Kidney epithelial cell (primary cell): ENCODE results near the gene NEDD9. TPM values are rescaled to one million over a fixed set of nuclear protein-coding genes. Genes with fewer than 3 reads are reported as not detected.

Experiments used
- DNase-seq: peaks from one replicate; pipeline ENCODE4 v3.0.0-alpha.2; 2010; ENCODE audit warnings: low read depth
- H3K27me3 ChIP-seq: 2 replicates; pipeline ENCODE4 v1.6.0; 2011; ENCODE audit warnings: low read length; ENCODE audit not compliant: control insufficient read depth, insufficient read depth
- H3K36me3 ChIP-seq: 2 replicates; pipeline ENCODE4 v1.5.1; 2011; ENCODE audit warnings: low read length; ENCODE audit not compliant: control insufficient read depth, insufficient read depth
- H3K4me3 ChIP-seq: 2 replicates; pipeline ENCODE4 v1.5.1; 2011; ENCODE audit warnings: low read depth, mild to moderate bottlenecking, control low read depth, low read length
- total RNA-seq: library from RNA; depleted of rRNA; stranded (reverse); fragments of >200 nt; gene quantifications from 2 replicates; pipeline ENCODE4 v1.2.3, GENCODE V29; 2015
- TF ChIP-seq, protein P1 (sequence below): IDR thresholded peaks from 2 replicates; pipeline ENCODE4 v1.5.1; 2011; ENCODE audit warnings: mild to moderate bottlenecking, moderate library complexity, low read length, control low read depth, inconsistent platforms; ENCODE audit not compliant: insufficient read depth, poor library complexity, severe bottlenecking

The NEDD9 gene
- total RNA-seq, 1 donor from 2014 or later = 48.3 TPM

DNA sequence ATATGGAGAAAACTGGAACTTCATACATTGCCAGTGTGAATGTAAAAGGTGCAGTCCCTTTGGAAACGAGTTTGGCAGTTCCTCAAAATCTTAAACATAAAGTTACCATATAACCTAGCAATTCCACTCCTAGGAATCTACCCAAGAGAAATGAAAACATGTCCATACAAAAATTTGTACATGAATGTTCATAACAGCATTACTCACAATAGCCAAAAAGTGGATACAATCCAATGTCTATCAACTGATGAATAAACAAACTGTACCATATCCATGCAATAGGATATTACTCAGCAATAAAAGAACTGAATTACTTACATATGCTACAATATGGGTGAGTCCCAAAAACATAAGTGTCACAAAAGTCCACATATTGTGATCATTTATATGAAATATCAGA is 72.3 kb downstream of the NEDD9 start:
- no peaks in the 10 kb centered on the region for H3K27me3 ChIP-seq
- DNase-seq = no peak
- TF ChIP-seq, protein P1, sequence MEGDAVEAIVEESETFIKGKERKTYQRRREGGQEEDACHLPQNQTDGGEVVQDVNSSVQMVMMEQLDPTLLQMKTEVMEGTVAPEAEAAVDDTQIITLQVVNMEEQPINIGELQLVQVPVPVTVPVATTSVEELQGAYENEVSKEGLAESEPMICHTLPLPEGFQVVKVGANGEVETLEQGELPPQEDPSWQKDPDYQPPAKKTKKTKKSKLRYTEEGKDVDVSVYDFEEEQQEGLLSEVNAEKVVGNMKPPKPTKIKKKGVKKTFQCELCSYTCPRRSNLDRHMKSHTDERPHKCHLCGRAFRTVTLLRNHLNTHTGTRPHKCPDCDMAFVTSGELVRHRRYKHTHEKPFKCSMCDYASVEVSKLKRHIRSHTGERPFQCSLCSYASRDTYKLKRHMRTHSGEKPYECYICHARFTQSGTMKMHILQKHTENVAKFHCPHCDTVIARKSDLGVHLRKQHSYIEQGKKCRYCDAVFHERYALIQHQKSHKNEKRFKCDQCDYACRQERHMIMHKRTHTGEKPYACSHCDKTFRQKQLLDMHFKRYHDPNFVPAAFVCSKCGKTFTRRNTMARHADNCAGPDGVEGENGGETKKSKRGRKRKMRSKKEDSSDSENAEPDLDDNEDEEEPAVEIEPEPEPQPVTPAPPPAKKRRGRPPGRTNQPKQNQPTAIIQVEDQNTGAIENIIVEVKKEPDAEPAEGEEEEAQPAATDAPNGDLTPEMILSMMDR = no peak
- H3K4me3 ChIP-seq = no peak overlapping the region
- H3K36me3 ChIP-seq = no peaks in the 10 kb centered on the region

DNA sequence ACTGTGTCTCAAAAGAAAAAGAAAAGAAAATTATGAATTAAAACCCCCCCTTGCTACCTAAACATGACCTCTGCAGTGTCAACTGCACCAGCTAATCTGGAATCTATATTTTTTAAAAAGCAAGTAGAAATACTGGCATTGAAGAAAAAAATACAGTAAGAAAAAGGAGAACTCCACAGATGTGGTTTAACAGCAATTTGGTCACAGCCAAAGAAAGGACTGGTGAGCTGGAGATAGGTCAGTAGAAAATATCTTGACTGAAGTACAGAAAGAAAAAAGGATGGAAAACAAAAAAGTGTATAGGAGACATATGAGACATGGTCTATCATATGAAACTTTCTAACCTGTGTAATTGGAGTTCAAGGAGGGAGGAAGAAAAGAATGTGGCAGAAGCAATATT is 76.9 kb downstream of the NEDD9 start:
- TF ChIP-seq, protein P1 = no peak
- DNase-seq = no peak
- Histone ChIP-seq H3K27me3 (no peaks in the 10 kb centered on the region), H3K4me3 (no peak overlapping the region), H3K36me3 (no peaks in the 10 kb centered on the region)

DNA sequence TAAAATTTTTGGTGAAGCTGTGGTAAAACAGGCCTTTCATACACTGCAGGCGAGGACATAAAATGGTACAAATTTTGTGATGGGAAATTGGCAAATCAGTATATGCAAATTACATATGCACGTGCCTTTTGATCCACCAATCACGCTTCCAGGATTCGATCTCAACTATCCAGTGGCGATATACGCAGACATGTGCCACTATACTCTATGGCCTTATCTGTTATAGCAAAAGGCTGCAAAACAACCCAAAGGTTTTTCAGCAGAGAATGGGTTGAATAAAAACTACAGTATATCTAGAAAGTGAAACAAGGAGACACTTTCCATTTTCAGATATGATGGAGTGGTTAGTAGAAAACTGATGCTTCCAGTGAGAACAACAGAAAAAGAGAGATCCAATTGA is 79.0 kb downstream of the NEDD9 start:
- TF ChIP-seq, protein P1 = no peak
- no peaks in the 10 kb centered on the region for H3K27me3 ChIP-seq
- no peaks in the 10 kb centered on the region for H3K36me3 ChIP-seq
- H3K4me3 ChIP-seq = no peak overlapping the region
- DNase-seq = no peak

DNA sequence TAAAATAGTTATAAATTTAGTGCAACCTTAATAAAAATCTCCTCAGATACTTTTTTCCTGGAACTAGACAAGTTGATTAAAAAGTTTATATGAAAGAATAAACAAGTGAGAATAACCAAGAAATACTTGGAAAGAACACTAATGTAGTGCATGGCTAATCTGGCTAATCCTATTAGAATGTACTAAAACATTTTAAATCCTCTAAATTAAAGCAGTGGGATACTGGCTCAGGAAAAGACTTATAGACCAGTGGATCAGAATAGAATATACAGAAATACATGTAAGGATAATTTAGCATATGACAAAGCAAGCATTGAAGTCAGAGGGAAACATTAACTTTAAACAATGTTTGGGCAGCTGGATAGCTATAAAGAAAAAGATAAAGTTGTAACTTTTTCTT is 79.9 kb downstream of the NEDD9 start:
- Histone ChIP-seq H3K4me3 (no peak overlapping the region), H3K36me3 (no peaks in the 10 kb centered on the region), H3K27me3 (no peaks in the 10 kb centered on the region)
- TF ChIP-seq, protein P1 = no peak
- no peak for DNase-seq

DNA sequence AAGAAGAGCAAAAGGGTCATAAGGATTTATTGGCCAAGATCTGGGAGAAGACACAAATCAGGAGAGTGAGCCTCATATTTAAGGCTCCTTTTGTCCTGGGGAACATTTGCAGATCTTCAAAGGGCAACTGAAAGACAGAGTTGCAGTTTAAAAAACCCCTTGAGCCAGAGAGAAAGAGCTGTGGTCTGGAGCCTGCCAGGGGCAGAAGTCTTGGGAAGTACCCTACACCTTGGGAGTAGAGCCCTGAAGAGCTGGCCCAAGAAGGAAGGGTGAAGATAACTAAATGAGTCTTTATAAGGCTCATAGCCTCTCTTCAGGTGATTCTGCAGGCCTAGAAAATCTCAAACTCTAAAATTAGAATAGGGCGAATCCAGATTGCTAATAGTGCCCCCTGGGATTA is 81.0 kb downstream of the NEDD9 start:
- DNase-seq = no peak
- no peaks in the 10 kb centered on the region for H3K27me3 ChIP-seq
- TF ChIP-seq, protein P1 = no peak
- no peak overlapping the region for H3K4me3 ChIP-seq
- no peaks in the 10 kb centered on the region for H3K36me3 ChIP-seq

DNA sequence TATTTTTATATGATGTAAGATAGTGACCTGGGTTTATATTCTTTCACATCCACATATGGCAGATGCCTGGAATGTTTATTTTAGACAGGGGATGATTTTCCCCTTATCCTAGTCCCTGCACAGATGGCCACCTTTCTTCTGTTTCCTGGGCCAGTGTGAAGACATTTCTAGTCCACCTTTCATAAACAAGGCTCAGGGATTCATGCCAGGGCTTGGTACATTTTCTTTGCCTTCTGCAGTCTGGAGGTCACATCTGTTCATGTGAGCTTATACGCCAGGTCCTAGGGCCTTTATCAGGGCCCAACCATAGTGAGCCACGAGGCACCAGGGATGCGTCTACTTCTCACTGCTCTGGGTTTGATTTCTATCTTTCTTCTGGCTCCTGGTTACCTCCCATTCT is 82.9 kb downstream of the NEDD9 start:
- TF ChIP-seq, protein P1 = no peak
- Histone ChIP-seq H3K4me3 (no peak overlapping the region), H3K36me3 (no peaks in the 10 kb centered on the region), H3K27me3 (no peaks in the 10 kb centered on the region)
- DNase-seq = no peak
